Right lobe of liver (tissue), 6 donors: ENCODE results near the gene SULT1C4. TPM values are rescaled to one million over a fixed set of nuclear protein-coding genes. Genes with fewer than 3 reads are reported as not detected.

Source experiments
- ATAC-seq, 4 donors: fragments of 200-7000 bp; cut with Tn5 transposase; one replicate each; pipeline ENCODE4 v1.9.1; 2020; ENCODE audit warnings: mild to moderate bottlenecking in 4 of 4, moderate library complexity in 4 of 4
- DNase-seq, 3 donors: peaks; one replicate each; pipeline ENCODE4 v3.0.0-alpha.2; 2020
- H3K27ac ChIP-seq, 3 donors: fragments of 200-600 bp; one replicate each; pipeline ENCODE4 v1.8.0; 2022
- H3K27me3 ChIP-seq, 2 donors: fragments of 200-600 bp; one replicate each; pipeline ENCODE4 v1.8.0; 2022
- H3K36me3 ChIP-seq, 4 donors: fragments of 200-600 bp; sonication (generic) in 1 of 4; one replicate each; pipeline versions ENCODE4 v1.5.1 to v1.8.0; 2017 to 2022; ENCODE audit warnings: control low read depth in 1 of 4
- H3K4me1 ChIP-seq, 4 donors: fragments of 200-600 bp; sonication (generic) in 1 of 4; one replicate each; pipeline versions ENCODE4 v1.5.1 to v1.8.0; 2017 to 2022; ENCODE audit warnings: control low read depth in 1 of 4
- H3K4me3 ChIP-seq, 3 donors: fragments of 200-600 bp; one replicate each; pipeline ENCODE4 v1.8.0; 2022
- H3K9me3 ChIP-seq, 4 donors: fragments of 200-600 bp; sonication (generic) in 1 of 4; one replicate each; pipeline versions ENCODE4 v1.5.1 to v1.8.0; 2017 to 2022; ENCODE audit warnings: control low read depth in 1 of 4
- POLR2A ChIP-seq: fragments of 450-650 bp; IDR thresholded peaks from one replicate; pipeline ENCODE4 v1.6.1; 2017; ENCODE audit warnings: antibody characterized with exemption, mild to moderate bottlenecking
- WGBS: methylation state at CpG from one replicate; pipeline ENCODE4 v1.1.6; 2018; ENCODE audit warnings: low coverage, low lambda C conversion rate; ENCODE audit not compliant: insufficient coverage; ENCODE audit errors: missing lambda C conversion rate; 5-methylcytosine and 5-hydroxymethylcytosine counted together
- intact Hi-C, 2 donors: fragments of 100-400 bp; cut with DNase I; formaldehyde crosslinking; loops; one replicate each; pipeline versions ENCODE4 v1.11.2 to v1.14.1; 2022
- total RNA-seq, 6 experiments: library from RNA; depleted of rRNA in 2 of 6; stranded (reverse); fragments of >200 nt in 2 of 6; fragmentation: NEBNext Ultra II Directional in 3 of 6; extraction: Animal tissue kit (Norgen Biotek cat#: 25700) in 3 of 6; gene quantifications; one replicate each; pipeline versions ENCODE4 v1.1.0 to v1.2.4, GENCODE V29; 2016 to 2023
- TF ChIP-seq, protein P1 (sequence below), 4 donors: fragments of 200-600 bp in 3 of 4; fragments of 450-650 bp in 1 of 4; IDR thresholded peaks; one replicate each; pipeline versions ENCODE4 v1.5.1 to v1.8.0; 2016 to 2022; ENCODE audit warnings: antibody characterized with exemption in 4 of 4, mild to moderate bottlenecking in 2 of 4
- donor health status: DM: no; HTN: yes; CAD: no.
- donor health status: DM: no; HTN: no; CAD: no.
- donor health status: DM: no; HTN: no; CAD: no.
- donor health status: DM: no; HTN: yes; CAD: no.
- donor health status: DM: no; HTN: yes; CAD: no.

SULT1C4 gene
- total RNA-seq, 6 experiments from 2014 or later = 0.92 to 2.7 (median 1.4) TPM

DNA sequence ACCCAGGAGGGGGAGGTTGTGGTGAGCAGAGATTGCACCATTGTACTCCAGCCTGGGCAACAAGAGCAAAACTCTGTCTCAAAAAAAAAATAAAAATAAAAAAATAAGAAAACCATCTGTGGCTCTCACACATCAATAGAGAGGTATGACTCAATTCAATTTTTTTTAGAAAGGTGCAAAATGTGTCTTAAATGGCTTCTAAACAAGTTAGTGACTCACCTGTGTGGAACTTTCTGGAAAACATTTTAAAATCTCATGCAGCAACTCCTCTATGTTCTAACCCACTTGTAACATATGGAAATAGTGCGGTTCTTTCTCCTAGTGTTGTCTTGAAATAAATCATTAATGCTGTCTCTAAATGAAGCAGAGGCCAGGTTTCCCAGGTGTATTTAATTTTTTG lies 10.7 kb upstream of the SULT1C4 start:
- Histone ChIP-seq H3K4me1 (no peaks in the 10 kb centered on the region), H3K9me3 (no peaks in the 10 kb centered on the region), H3K36me3 (no peaks in the 10 kb centered on the region), H3K27me3 (no peaks in the 10 kb centered on the region), H3K4me3 (no peak overlapping the region), H3K27ac (no peak overlapping the region)
- ATAC-seq = no peak
- intact Hi-C loops = no loop called here
- TF ChIP-seq, protein P1, sequence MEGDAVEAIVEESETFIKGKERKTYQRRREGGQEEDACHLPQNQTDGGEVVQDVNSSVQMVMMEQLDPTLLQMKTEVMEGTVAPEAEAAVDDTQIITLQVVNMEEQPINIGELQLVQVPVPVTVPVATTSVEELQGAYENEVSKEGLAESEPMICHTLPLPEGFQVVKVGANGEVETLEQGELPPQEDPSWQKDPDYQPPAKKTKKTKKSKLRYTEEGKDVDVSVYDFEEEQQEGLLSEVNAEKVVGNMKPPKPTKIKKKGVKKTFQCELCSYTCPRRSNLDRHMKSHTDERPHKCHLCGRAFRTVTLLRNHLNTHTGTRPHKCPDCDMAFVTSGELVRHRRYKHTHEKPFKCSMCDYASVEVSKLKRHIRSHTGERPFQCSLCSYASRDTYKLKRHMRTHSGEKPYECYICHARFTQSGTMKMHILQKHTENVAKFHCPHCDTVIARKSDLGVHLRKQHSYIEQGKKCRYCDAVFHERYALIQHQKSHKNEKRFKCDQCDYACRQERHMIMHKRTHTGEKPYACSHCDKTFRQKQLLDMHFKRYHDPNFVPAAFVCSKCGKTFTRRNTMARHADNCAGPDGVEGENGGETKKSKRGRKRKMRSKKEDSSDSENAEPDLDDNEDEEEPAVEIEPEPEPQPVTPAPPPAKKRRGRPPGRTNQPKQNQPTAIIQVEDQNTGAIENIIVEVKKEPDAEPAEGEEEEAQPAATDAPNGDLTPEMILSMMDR (IDR thresholded peaks at IDR 0.05) = no peak
- no peak for TF ChIP-seq POLR2A
- DNase-seq = no peak
- 77% methylated on average over 1 of the region's 1 CpG for WGBS

DNA sequence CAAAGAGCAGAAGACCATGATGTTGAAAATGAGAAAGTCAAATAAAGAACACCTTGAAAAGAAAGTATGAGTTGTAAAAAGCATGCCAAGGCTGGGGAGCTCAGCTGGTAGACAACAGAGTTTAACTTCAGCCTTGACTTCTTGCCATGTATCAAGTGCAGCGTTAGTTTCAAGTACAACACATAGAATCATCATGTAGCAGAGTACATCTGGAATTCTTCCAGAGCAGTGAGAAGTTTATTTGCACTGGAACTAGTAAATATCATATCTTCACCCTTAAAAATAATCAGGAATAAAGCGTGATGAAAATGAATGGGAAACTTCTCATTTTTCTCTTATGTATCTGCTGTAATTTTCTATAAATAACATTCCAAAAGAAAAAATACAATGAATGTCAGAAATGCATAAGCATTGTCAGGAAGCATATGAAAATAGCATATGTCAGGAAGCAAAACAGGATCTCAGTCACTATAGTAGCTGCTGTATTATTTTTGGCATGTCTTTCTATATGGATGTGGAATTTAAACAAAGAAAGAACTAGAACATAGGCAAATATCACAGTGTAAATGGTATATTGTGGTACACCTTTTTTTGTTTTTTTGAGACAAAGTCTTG lies 10.1 kb upstream of the SULT1C4 start:
- Histone ChIP-seq H3K9me3 (no peaks in the 10 kb centered on the region), H3K27ac (no peak overlapping the region), H3K4me1 (no peaks in the 10 kb centered on the region), H3K4me3 (no peak overlapping the region), H3K27me3 (no peaks in the 10 kb centered on the region), H3K36me3 (no peaks in the 10 kb centered on the region)
- no peak for DNase-seq
- ATAC-seq = no peak
- intact Hi-C loops = no loop called here
- WGBS = 38% methylated on average over 2 of the region's 2 CpGs
- TF ChIP-seq, protein P1 (IDR thresholded peaks at IDR 0.05) = no peak
- TF ChIP-seq POLR2A = no peak

DNA sequence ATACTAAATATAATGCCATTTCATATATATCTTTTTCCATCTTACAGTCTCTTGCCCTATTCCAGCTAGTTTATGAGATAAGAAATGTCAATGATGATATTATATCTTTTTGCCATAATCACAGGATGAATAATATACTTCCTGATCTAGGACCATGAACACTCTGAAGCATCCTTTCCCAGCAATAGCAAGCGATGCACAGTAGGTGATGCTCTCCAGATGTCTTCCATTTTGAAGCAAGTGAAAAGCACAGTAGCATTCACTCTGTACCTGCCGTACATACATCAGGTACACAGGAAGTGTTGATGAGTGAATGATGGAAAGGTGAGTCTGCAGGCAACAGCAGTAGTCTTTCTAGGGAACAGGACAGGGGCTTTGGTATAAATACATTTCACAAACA lies 8.6 kb upstream of the SULT1C4 start:
- DNase-seq = no peak
- TF ChIP-seq POLR2A = no peak
- TF ChIP-seq, protein P1 (IDR thresholded peaks at IDR 0.05) = no peak
- intact Hi-C loops = no loop called here

DNA sequence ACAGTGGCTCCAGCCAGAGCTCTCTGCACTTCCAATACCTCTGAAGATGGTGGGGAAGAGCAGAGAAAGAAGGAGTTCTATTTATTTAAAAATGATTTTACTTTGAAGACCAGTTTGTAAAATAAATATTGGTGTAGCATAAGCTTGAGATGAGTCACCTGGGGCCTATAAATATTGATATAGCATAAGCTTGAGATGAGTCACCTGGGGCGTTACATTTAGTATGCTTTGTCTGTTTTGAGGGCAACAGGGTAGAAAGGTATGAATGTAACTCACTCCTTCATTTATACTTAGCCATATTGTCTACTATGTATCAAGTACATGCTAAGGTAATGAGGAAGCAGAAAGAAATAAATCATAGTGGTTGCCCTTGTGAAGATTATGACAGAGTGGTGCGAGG lies 7.7 kb upstream of the SULT1C4 start:
- ATAC-seq (no peak), DNase-seq (no peak)
- no peaks in the 10 kb centered on the region for H3K4me1 ChIP-seq
- no peaks in the 10 kb centered on the region for H3K9me3 ChIP-seq
- intact Hi-C loops = no loop called here
- TF ChIP-seq POLR2A = no peak
- TF ChIP-seq, protein P1 (IDR thresholded peaks at IDR 0.05) = no peak
- no peaks in the 10 kb centered on the region for H3K27me3 ChIP-seq
- H3K4me3 ChIP-seq = no peak overlapping the region
- no peak overlapping the region for H3K27ac ChIP-seq
- no peaks in the 10 kb centered on the region for H3K36me3 ChIP-seq
- 78% methylated on average over 2 of the region's 2 CpGs for WGBS

More for the DNA sequence above, 8.6 kb upstream of the SULT1C4 start:
- no peaks in the 10 kb centered on the region for H3K27me3 ChIP-seq
- H3K9me3 ChIP-seq = no peaks in the 10 kb centered on the region
- WGBS = 76% methylated on average over 2 of the region's 2 CpGs
- H3K4me1 ChIP-seq = no peaks in the 10 kb centered on the region
- no peaks in the 10 kb centered on the region for H3K36me3 ChIP-seq
- H3K4me3 ChIP-seq = no peak overlapping the region
- H3K27ac ChIP-seq = no peak overlapping the region
- ATAC-seq = no peak
